HFFc6 (cell line): ENCODE data around the gene TCEAL9. TPM values are rescaled to one million over a fixed set of nuclear protein-coding genes. Genes with fewer than 3 reads are reported as not detected.

Experiments used
- DNase-seq: peaks from one replicate; pipeline ENCODE4 v3.0.0-alpha.2; 2018
- H3K27ac Mint-ChIP-seq: 2 replicates; pipeline ENCODE4 v1.8.0; 2020; ENCODE audit warnings: mild to moderate bottlenecking, mixed read lengths
- H3K27me3 Mint-ChIP-seq: 2 replicates; pipeline ENCODE4 v1.8.0; 2021; ENCODE audit warnings: mild to moderate bottlenecking, moderate library complexity, mixed read lengths; ENCODE audit not compliant: insufficient read depth
- H3K36me3 Mint-ChIP-seq: 2 replicates; pipeline ENCODE4 v1.8.0; 2021; ENCODE audit warnings: low read depth, mixed read lengths
- H3K4me1 Mint-ChIP-seq: 2 replicates; pipeline ENCODE4 v1.8.0; 2020; ENCODE audit warnings: low read depth, mixed read lengths
- H3K4me3 Mint-ChIP-seq: 2 replicates; pipeline ENCODE4 v1.8.0; 2020; ENCODE audit warnings: mild to moderate bottlenecking, moderate library complexity, mixed read lengths
- H3K9me3 Mint-ChIP-seq: 2 replicates; pipeline ENCODE4 v1.8.0; 2020; ENCODE audit warnings: mild to moderate bottlenecking, mixed read lengths
- long read RNA-seq: library from polyadenylated mRNA; unstranded; transcript quantifications from one replicate; pipeline ENCODE4 v2.0.0, GENCODE V29; 2019
- total RNA-seq, 6 experiments: library from RNA; stranded (reverse); fragmentation: NEBNext Ultra II Directional; extraction: Animal tissue kit (Norgen Biotek cat#: 25700); gene quantifications; 2 replicates in 1 of 6; 3 replicates in 5 of 6; pipeline ENCODE4 v1.2.3, GENCODE V29; 2021
- TF ChIP-seq, protein P1 (sequence below): fragments of 200-600 bp; sonication (generic); IDR thresholded peaks from 2 replicates; pipeline ENCODE4 v1.5.0; 2021; ENCODE audit warnings: antibody characterized with exemption, mild to moderate bottlenecking

TCEAL9 gene
- total RNA-seq, result 10 to 100 TPM; 77.3 to 99.9 (median 83.0) TPM
- long read RNA-seq, transcript TCEAL9-201 (2 exons, 699 nt), result minor isoform, 37 of 107 reads
- long read RNA-seq, transcript TCEAL9-202 (3 exons, 1,033 nt), result major isoform, 55 of 107 reads
- long read RNA-seq, transcript TCEAL9-203 (1 exons, 1,938 nt), result minor isoform, 7 of 107 reads
- long read RNA-seq, partial matches to known transcripts, result 1 of 107 reads
- long read RNA-seq, other reads (novel, unspliced or antisense), result 7 of 107 reads

DNA sequence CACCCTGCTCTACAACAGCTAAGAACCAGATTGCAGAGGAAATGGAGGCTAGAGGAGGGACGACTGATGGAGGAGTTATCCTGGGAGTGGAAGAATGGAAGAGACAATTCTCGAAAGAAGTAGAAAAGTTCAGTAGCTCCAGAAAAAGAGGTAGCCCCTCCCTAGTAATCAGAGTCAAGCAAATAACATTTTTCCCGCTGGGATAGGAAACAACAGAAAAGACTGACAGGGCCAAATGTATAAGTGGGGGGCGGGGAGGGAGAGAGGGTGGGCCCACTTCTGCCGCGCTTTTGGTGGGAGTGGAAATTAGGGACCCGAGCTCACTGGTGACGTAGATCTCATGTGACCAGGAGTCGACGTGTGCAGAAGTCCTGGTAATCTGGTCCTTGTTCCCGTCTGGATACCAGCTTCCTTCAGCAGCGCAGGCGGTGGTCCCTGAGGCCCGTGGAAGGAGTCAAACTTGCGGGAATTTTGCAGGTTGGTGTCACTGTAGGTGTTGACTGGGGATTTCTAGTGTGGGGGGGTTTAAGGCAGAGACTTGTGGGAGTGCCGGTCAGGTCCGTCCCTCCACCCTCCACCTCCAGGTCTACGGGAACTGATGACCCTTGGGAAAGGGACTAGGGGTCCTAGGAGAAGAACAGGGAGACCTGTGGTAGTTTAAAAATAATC is at the start of gene TCEAL9:
Gene TCEAL9 (plus strand): TSS at position 377 of the 669 bp plus-strand sequence. CDS start 1,179 bp downstream, outside the sequence.
- H3K27me3 Mint-ChIP-seq, result peaks cover 1% of the 10 kb centered on the region; the same call in 1 of the 2 replicates
- H3K9me3 Mint-ChIP-seq, result no peaks in the 10 kb centered on the region
- peak within 1 kb of the TSS; percentile 97 for H3K4me3 Mint-ChIP-seq
- H3K27ac Mint-ChIP-seq, result peak within 1 kb of the TSS; percentile 97
- TF ChIP-seq, protein P1, sequence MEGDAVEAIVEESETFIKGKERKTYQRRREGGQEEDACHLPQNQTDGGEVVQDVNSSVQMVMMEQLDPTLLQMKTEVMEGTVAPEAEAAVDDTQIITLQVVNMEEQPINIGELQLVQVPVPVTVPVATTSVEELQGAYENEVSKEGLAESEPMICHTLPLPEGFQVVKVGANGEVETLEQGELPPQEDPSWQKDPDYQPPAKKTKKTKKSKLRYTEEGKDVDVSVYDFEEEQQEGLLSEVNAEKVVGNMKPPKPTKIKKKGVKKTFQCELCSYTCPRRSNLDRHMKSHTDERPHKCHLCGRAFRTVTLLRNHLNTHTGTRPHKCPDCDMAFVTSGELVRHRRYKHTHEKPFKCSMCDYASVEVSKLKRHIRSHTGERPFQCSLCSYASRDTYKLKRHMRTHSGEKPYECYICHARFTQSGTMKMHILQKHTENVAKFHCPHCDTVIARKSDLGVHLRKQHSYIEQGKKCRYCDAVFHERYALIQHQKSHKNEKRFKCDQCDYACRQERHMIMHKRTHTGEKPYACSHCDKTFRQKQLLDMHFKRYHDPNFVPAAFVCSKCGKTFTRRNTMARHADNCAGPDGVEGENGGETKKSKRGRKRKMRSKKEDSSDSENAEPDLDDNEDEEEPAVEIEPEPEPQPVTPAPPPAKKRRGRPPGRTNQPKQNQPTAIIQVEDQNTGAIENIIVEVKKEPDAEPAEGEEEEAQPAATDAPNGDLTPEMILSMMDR, result no peak
- peaks cover 33% of the 10 kb centered on the region for H3K4me1 Mint-ChIP-seq
- peaks cover 14% of the 10 kb centered on the region for H3K36me3 Mint-ChIP-seq
- DNase-seq, result peak; percentile 42

DNA sequence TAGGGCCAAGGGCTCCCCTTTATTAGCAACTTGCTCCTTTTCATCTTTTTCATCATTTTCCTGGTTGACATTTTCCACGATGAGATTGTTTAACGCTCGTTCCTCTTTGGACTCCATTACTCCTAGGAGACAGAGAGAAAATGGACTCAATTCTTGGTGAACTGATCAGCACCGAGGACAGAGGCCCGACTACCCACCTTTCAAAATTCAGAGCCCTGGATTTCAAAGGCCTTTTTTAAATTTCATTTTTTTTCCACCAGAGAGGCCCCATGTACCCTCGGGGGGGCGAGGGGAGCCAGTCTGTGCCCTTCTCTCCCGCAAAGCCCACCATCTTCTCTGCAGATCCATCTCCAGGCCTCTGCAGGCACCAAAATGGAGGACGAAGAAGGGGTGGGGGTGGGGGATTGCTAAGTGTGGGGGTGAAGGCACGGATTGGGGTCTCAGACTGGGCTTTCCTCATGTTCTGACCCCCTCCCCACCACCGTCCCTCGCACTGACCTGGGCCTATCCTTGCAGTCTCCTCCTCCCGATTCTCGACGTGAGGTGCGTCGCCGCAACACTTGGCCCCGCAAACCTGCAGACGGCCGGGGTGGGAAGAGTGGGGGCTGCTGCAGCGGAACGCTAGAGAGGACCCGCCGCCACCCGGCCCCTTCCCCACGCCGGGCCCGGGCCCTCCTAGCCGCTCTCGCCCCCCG is 46.3 kb upstream of the TCEAL9 start:
- Mint-ChIP-seq H3K36me3 (no peaks in the 10 kb centered on the region), H3K9me3 (no peaks in the 10 kb centered on the region), H3K4me1 (no peaks in the 10 kb centered on the region), H3K4me3 (no peak overlapping the region), H3K27me3 (peaks cover 5% of the 10 kb centered on the region), H3K27ac (no peak overlapping the region)
- TF ChIP-seq, protein P1, result no peak
- no peak for DNase-seq

- no peak for DNase-seq
- no peaks in the 10 kb centered on the region for H3K4me1 Mint-ChIP-seq
- H3K36me3 Mint-ChIP-seq, result no peaks in the 10 kb centered on the region
- peaks cover 5% of the 10 kb centered on the region for H3K27me3 Mint-ChIP-seq
- no peak within 1 kb of the TSS for H3K4me3 Mint-ChIP-seq
- H3K9me3 Mint-ChIP-seq, result no peaks in the 10 kb centered on the region
- H3K27ac Mint-ChIP-seq, result no peak within 1 kb of the TSS
- TF ChIP-seq, protein P1, result no peak
Observed at GRCh38 chrX:103310555-103311398, 45.5 kb upstream of the TCEAL9 start, which contains the start of gene BEX2. Gene BEX2, minus strand, starts transcription at chrX:103310990. Its CDS starts 1,014 bp downstream, at chrX:103309976.

DNA sequence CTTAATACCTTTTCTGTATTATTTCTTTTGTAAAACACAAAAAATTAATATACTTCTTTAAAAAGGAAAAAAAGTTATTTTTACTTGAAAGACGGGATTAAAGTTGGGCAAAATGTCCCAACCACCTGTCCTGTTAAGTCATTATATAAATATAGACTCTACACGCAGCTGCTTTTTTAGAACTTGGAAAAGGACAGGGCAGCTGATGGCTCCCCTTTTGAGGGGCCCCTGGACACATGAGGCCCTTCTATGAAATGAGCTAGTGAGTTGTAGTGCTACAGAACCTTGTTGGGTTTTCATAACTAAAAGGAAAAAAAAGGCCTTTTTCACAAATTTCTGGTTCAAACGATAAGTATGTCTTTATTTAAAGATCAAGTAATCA is 44.9 kb upstream of the TCEAL9 start:
- Mint-ChIP-seq H3K27ac (no peak overlapping the region), H3K36me3 (no peaks in the 10 kb centered on the region), H3K4me3 (no peak overlapping the region), H3K4me1 (no peaks in the 10 kb centered on the region), H3K27me3 (peaks cover 5% of the 10 kb centered on the region), H3K9me3 (no peaks in the 10 kb centered on the region)
- DNase-seq, result no peak
- TF ChIP-seq, protein P1, result no peak

DNA sequence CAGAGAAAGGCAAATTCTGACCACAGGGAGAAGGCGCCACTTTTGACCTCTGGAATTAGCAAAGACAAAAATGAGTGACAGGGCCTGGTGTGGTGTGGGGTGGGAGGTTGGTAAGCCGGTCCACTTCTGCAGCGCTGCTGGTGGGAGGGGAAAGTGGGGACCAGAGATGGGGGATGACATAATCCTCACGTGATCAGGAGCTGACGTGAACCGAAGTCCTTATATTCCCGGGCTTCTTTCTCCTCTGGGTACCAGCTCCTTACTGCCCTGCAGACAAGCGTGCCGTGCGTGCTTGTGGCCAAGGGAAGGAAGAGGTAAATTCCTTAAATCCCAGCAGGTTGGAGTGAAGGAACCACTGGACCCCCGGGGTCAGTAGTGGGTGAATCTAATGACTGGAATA is 26.3 kb upstream of the TCEAL9 start, which contains the start of gene TCEAL7:
Gene TCEAL7 (plus strand): TSS at position 249 of the 400 bp plus-strand sequence. CDS start 1,165 bp downstream, outside the sequence.
- Mint-ChIP-seq H3K36me3 (no peaks in the 10 kb centered on the region), H3K27ac (peak within 1 kb of the TSS; percentile 58), H3K4me1 (peaks cover 19% of the 10 kb centered on the region), H3K27me3 (peaks cover 5% of the 10 kb centered on the region), H3K9me3 (no peaks in the 10 kb centered on the region), H3K4me3 (peak within 1 kb of the TSS; percentile 90)
- peak; percentile 4 for DNase-seq
- TF ChIP-seq, protein P1, result no peak
